ENCODE data around the gene SDF2L1.
"Not testable (repeated sequence)": the region's sequence is repeated elsewhere in the genome, so short reads cannot be mapped to it uniquely, and the experiment has no call there.

Gene SDF2L1

GRCh38 chr22:21613553-21614233, 28.4 kb upstream of the SDF2L1 start:
- H3K27ac ChIP-seq: peak overlapping the region; percentile 53; the same call in 1 of the 2 replicates
- TF ChIP-seq CTCF (conservative IDR thresholded peaks at IDR 0.05): no peak

GRCh38 chr22:21615731-21616130, 26.4 kb upstream of the SDF2L1 start:
- TF ChIP-seq CTCF (conservative IDR thresholded peaks at IDR 0.05): no peak
- peak overlapping the region; percentile 53 for H3K27ac ChIP-seq

DNA sequence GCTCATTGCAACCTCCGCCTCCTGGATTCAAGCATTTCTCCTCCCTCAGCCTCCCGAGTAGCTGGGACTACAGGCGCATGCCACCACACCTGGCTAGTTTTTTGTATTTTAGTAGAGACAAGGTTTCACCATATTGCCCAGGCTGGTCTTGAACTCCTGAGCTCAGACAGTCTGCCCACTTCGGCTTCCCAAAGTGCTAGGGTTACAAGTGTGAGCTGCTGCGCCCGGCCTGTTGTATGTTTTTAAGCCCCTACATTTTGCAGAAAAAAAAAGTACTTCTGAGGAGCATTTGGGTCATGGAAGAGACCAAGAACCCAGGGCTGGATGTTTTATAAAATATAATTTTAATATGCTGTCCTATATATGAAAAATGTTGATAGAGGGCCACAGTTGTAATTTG, 24.8 kb upstream of the SDF2L1 start:
- H3K27ac ChIP-seq: not testable (repeated sequence)

- 0 out of 2 replicates have a peak overlapping the region, but pooled peaks have one; percentile 15 for H3K27ac ChIP-seq
- TF ChIP-seq CTCF (conservative IDR thresholded peaks at IDR 0.05): no peak
Observed at GRCh38 chr22:21621025-21621424, 21.1 kb upstream of the SDF2L1 start.

GRCh38 chr22:21622011-21622918, 19.8 kb upstream of the SDF2L1 start:
- TF ChIP-seq CTCF (conservative IDR thresholded peaks at IDR 0.05): no peak
- H3K27ac ChIP-seq: peak overlapping the region; percentile 57

DNA sequence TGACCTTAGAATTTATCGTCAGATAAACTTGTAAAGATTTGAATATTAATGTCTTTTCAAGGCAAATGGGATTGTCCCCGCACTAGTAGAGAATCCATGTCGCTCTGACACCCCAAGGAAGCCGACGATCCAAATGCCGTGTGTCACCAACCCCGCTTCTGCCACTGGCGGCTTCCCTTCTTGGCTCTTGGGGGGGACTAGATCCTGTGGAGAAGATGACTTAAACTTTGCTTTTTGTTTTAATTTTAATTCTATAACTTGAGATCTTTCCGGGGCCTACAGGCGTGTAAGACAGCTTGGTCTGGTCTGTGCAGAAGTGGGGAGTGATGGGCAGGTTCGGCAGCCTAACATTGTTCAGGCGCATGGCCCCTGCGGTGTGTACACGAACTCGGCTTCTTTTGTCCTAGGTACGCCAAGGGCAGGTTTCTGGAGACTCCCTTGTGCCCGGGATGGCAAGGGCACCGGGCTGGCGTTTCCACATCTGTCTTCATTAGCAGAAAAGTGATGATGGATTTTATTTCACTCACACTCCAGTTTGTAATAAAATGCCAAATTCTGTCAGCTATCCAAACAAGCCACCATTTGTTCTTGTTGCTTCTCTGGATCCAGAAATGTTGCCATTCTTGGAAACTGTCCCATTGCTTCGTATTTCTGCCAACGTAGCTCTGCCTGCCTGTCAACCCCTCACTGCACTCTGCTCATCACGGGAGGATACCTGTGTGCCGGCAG, 19.0 kb upstream of the SDF2L1 start:
- no peak for TF ChIP-seq CTCF (conservative IDR thresholded peaks at IDR 0.05)
- peak overlapping the region; percentile 57 for H3K27ac ChIP-seq

GRCh38 chr22:21623648-21623970, 18.5 kb upstream of the SDF2L1 start:
- TF ChIP-seq CTCF (conservative IDR thresholded peaks at IDR 0.05): no peak
- H3K27ac ChIP-seq: peak overlapping the region; percentile 57

All from VCaP (cell line).